HG03045 (cell line): ENCODE data around the gene APBB2.

Experiments
- ATAC-seq: cut with Tn5 transposase; IDR thresholded peaks from one replicate; pipeline ENCODE4 v1.9.1; 2021; ENCODE audit warnings: mild to moderate bottlenecking, moderate library complexity; ENCODE audit not compliant: unreplicated experiment

The APBB2 gene

GRCh38 chr4:41110050-41110449, 104.3 kb downstream of the APBB2 start:
- ATAC-seq = no peak

DNA sequence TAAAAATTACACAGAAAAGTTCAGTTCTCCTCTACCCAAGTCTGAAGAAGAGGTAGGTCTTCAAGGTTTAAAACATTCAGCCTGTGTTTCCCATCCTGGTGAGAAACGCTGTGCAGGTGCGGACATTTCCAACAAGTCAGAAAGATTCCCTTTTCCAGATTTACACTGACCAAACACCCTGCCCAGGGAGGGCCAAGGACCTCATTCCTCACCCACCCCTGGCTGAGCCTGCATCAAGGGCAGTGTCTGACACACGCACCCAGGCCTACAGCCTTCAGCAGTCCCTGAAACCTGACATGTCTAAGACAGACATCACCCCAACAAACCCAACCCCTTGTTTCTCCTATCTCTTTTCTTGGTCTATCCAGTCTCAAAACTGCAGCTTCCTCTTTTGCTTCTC, 105.9 kb downstream of the APBB2 start:
- no peak for ATAC-seq

GRCh38 chr4:41106694-41107419, 107.5 kb downstream of the APBB2 start:
- no peak for ATAC-seq

DNA sequence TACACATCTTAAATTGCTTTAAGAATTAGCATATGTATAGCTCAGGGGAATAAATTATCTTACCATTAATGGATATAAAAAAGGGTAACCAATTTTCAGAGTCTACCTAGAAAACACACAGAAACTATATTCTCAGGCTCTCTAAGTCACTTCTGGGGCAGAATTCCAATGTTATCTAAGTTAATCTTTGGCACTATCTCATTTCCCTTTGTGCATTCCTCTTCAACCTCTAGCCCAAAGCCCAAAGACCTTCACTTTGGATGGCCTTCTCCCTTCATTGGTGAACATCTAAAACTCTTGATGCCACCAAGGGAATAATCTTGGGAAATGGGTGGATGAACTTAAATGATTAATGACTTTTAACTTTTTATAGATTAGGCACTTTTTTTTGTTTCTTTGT, 108.3 kb downstream of the APBB2 start:
- ATAC-seq = no peak

DNA sequence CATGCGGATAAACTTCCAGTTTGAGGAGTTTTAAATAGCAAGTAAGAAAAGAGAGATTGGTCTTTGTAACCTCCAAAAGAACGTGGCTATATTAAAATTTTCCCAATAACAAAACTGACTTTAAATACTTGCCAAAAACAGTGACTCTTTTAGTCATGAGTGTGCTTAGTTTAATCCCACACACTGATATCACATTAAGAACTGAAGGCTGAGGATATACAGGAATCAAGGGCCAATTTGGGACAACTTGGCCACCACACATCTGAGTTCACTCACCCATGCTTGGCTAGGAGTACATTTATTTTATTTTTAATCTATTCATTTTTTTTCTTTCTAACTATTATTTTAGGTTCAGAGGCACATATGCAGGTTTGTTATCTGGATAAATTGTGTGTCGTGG, 110.2 kb downstream of the APBB2 start:
- no peak for ATAC-seq

GRCh38 chr4:41103657-41104056, 110.7 kb downstream of the APBB2 start:
- no peak for ATAC-seq

DNA sequence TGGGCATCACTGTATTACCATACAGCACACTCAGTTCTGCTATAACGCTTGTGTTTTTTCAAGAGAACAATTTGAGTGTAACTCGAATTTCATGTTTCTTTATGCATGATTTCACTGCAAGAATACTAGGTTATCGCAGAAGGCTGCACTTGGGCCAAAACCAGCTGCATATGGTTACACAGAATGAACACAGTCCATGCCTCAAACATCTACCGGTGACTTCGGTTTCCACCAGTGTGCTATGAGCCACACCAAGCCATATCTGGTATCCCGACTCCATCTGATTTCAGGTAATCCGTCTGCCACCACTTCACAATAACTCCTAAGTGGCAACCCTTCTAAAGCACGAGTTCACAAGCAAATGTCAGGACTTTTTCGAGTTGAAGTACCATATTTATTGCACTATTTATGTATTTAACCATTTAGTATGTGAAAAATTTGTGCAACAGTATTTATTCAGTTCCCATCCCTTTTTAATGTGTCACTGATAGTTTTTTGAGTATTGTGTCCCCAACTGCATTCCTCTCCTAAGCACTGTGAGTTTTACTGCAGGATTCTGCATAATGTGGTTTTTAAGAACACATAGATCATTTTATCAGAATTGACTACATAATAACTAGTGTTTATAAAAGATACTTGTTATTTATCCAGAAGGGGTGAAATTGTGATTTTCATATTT, 111.8 kb downstream of the APBB2 start:
- no peak for ATAC-seq

GRCh38 chr4:41098093-41099048, 116.0 kb downstream of the APBB2 start:
- ATAC-seq = no peak

- ATAC-seq = no peak
Measured at GRCh38 chr4:41095973-41096372, 118.4 kb downstream of the APBB2 start.

DNA sequence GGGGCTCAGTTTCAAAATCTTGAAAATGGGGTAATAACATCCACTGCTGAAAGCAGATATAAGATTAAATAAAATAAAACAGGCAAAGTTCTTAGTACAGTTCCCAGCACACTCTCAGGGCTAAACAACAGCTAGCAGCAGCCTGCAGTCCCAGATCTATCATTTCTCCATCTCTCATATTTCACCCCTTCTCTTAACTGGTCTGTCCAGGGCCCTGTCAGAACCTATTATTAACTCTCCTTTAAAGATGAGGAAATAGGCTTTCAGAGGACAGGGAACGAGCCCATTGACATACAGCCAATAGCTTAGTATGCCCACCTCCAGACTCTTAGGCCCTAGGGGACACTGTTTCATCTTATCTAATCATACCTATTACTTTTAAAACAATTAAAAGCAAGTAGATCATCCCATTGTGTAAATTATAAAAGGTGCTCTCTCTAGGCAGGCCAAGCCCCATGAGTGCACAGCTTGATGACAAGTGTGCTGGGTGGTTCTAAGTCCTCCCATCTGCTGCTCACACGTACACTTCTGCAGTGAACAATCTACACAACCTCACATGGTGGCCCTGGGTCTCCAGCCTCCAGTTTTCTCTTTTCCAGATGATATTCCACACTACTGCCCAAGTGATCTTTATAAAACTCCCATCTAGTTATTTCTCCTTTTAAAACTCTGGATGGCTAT, 119.0 kb downstream of the APBB2 start:
- ATAC-seq = no peak

- ATAC-seq = no peak
Measured at GRCh38 chr4:41092128-41092527, 122.2 kb downstream of the APBB2 start.

DNA sequence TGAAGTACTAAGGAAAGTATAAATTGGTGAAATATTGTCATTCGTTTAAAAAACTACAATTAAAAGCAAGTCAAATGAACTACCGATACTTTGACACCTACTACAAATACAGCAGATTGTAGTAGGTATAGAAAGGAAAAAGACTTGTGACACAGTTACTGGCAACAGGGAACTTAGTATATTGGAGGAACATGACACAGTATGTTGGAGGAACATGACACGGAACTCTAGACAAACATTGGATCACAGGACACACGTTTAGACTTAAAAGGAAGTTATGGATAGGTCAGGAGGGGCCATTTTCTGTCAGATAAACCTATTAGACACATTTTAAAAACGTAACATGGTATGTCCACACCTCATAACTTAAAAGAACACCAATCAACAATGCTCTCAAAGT, 132.5 kb downstream of the APBB2 start:
- ATAC-seq = no peak

DNA sequence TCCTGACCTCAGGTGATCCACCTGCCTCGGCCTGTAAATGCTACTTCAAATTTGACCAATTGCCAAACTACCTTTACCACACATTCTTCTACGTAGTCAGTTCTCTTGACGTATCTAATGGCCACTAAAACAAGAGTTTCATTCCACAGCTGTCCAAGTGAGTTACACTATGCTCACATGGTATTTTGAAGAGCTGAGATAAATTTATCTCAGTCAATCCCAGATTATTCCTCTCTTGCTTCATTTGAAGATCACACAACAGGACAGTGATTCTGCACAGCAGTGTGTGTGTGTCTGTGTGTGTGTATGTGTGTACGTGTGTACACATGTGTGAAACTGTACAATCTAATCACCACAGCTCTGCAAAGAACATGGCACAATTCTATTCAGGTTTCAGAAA, 133.4 kb downstream of the APBB2 start:
- no peak for ATAC-seq

GRCh38 chr4:41079881-41080560, 134.3 kb downstream of the APBB2 start:
- no peak for ATAC-seq

DNA sequence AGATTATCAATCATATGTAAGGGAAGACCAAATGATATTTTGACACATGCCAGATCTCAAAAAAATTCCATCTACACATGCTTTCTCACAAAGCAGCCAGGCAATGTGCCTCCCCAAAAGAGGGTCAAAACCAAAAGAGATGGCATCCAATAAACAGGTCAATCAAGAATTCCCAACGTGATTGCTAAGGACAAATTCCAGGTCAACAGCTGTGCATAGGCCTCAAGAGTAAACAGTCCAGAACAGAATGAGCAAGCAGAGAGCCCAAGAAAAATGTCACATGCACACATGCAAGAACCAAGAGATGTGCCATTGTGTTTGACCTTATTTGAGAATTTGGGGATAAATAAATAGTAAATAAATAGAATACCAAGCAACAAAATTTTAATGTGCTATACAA, 136.7 kb downstream of the APBB2 start:
- ATAC-seq = no peak

DNA sequence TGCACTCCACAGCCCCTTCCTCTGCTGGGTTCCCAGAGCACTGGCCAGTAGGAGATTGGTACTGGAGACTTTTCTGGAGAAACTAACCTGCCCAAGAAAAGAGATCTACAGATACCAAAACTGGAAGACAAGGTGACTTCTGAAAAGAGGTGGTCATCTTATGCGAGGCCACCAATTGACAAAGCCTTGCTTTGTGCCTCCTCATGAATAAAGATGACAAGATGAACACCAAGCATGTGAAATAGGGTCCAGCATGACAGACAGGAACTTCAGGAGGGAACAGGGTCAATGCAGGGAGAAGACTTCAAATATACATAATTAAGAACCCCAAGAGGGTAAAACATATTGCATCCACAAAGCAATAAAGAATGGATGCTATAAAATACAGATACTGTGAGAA, 137.9 kb downstream of the APBB2 start:
- no peak for ATAC-seq

GRCh38 chr4:41074215-41074614, 140.1 kb downstream of the APBB2 start:
- ATAC-seq = no peak

GRCh38 chr4:41072021-41072777, 142.1 kb downstream of the APBB2 start:
- ATAC-seq = no peak

DNA sequence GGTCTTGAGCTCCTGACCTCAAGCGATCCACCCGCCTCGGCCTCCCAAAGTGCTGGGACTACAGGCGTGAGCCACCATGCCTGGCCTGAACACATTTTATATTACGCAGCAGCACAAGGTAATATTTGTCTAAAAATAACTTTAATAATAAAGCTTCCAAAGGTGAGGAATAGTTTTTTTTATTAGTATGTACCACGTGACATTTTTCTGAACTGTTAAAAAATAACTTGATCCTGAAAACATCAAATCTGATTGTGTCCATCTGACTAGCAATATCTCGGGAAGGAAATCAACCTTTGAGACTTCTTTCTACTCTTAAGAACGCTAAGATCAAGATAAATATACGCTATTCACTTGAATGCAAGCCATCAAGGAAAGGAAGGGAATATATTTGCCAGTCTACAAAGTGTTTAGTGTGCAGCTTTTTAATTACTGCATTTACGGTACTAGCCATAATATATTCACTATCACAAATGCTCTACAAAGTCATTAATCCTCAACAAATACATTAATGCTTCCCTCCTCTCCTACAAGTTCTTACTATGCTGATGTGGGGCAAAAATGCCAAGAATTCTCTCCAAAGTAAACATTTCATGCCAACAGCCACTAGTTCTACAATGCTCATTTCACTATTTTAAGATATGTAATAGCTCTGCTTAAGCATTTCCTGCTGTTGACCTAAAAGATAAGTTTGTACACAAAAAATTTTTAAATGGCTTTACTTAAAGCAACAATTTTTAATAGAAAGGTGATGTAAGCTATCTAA, 143.6 kb downstream of the APBB2 start:
- ATAC-seq = no peak
